RWPE2 (cell line): ENCODE measurements around the gene NEK6.

Experiments used
- ATAC-seq: fragments of 200-7000 bp; cut with Tn5 transposase; 3 replicates; pipeline ENCODE4 v1.9.1; 2021; ENCODE audit warnings: low read depth
- DNase-seq: peaks from one replicate; pipeline ENCODE4 v3.0.0-alpha.2; 2020; ENCODE audit warnings: low spot score
- H3K27ac ChIP-seq: fragments of 450-650 bp; 2 replicates; pipeline ENCODE4 v1.5.1; 2017; ENCODE audit warnings: mild to moderate bottlenecking; ENCODE audit not compliant: poor library complexity, severe bottlenecking
- H3K27me3 ChIP-seq: fragments of 250-450 bp; sonication (Bioruptor Pico); 2 replicates; pipeline ENCODE4 v1.5.1; 2021; ENCODE audit warnings: mild to moderate bottlenecking, moderate library complexity; ENCODE audit not compliant: insufficient read depth, poor library complexity, severe bottlenecking
- H3K36me3 ChIP-seq: fragments of 250-450 bp; sonication (Bioruptor Pico); 2 replicates; pipeline ENCODE4 v1.5.1; 2020; ENCODE audit warnings: low read depth, mild to moderate bottlenecking, moderate library complexity
- H3K4me1 ChIP-seq: fragments of 250-450 bp; sonication (Bioruptor Pico); 2 replicates; pipeline ENCODE4 v1.5.1; 2021; ENCODE audit warnings: mild to moderate bottlenecking, moderate library complexity; ENCODE audit not compliant: insufficient read depth, poor library complexity, severe bottlenecking
- H3K4me3 ChIP-seq: fragments of 250-450 bp; sonication (Bioruptor Pico); 2 replicates; pipeline ENCODE4 v1.5.1; 2021; ENCODE audit warnings: mild to moderate bottlenecking, moderate library complexity; ENCODE audit not compliant: severe bottlenecking
- H3K9me3 ChIP-seq: fragments of 250-450 bp; sonication (Bioruptor Pico); 2 replicates; pipeline ENCODE4 v1.5.1; 2021; ENCODE audit warnings: mild to moderate bottlenecking, moderate library complexity; ENCODE audit not compliant: severe bottlenecking
- TF ChIP-seq, protein P1 (sequence below): fragments of 450-650 bp; IDR thresholded peaks from one replicate; pipeline ENCODE4 v1.5.1; 2017; ENCODE audit warnings: mild to moderate bottlenecking, moderate library complexity; ENCODE audit not compliant: poor library complexity, severe bottlenecking

NEK6 gene

DNA sequence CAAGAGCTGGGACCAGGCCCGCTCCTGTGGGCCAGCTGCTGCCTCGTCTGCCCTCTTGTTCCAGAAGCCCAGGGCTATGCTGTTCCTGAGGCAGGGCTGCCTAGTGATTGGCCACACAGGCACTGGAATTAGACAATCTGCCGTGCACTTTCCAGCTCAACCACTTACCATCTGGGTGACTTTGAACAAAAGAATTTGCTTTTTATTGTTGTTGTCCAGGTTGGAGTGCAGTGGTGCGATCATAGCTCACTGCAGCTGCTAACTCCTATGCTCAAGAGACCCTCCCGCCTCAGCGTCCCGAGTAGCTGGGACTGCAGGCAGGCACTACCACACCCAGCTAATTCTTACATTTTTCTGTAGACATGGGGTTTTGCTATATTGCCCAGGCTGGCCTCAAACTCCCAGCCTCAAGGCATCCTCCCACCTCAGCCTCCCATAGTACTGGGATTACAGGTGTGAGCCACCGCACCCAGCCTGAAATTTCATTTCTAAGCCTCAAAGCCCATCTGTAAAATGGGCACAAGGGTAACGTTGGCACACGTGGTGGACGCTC, 1.2 kb upstream of the NEK6 start:
- H3K36me3 ChIP-seq: peaks cover 5% of the 10 kb centered on the region
- TF ChIP-seq, protein P1, sequence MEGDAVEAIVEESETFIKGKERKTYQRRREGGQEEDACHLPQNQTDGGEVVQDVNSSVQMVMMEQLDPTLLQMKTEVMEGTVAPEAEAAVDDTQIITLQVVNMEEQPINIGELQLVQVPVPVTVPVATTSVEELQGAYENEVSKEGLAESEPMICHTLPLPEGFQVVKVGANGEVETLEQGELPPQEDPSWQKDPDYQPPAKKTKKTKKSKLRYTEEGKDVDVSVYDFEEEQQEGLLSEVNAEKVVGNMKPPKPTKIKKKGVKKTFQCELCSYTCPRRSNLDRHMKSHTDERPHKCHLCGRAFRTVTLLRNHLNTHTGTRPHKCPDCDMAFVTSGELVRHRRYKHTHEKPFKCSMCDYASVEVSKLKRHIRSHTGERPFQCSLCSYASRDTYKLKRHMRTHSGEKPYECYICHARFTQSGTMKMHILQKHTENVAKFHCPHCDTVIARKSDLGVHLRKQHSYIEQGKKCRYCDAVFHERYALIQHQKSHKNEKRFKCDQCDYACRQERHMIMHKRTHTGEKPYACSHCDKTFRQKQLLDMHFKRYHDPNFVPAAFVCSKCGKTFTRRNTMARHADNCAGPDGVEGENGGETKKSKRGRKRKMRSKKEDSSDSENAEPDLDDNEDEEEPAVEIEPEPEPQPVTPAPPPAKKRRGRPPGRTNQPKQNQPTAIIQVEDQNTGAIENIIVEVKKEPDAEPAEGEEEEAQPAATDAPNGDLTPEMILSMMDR: no peak
- H3K27me3 ChIP-seq: no peaks in the 10 kb centered on the region
- H3K9me3 ChIP-seq: no peaks in the 10 kb centered on the region
- DNase-seq: no peak
- H3K4me1 ChIP-seq: peaks cover 38% of the 10 kb centered on the region
- no peak overlapping the region for H3K4me3 ChIP-seq
- H3K27ac ChIP-seq: peak overlapping the region; percentile 96
- peak; percentile 63 for ATAC-seq

DNA sequence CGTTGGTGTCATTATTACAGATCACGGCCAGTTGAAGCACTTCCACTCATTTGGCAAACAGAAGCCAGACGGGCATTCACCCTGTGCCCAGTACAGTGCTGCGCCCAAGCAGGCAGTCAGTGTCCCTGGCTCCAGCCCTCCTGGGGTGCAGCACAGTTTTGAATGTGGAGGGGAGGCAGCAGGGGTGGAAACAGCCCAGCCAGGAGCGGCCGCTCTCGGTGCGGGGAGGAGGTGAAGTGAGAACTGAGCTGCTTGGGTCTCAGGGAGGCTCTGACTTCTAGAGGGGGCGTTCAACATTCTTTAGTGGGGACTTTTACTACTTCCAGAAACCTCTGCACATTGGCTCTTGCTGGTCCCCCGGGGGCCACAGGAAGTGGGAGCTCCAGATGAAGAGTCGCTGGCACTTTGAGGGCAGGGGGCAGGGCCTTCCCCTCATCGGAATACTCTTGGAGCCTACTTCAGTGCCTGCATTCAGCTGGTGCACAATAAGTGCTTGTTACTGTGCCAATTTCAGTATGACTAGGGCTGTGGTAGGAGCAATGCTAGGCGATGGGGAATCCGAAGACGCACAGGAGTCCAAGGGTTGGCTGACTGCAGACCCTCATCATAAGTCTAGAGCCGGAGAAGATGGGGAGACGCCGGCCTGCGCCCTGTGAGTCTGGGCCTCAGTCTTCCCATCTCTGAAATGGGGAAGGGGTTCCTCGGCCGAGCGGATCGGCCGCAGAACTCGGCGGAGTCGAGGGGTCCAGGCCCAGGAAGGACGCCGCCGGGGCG, 492 bp upstream of the NEK6 start:
- Histone ChIP-seq H3K4me1 (peaks cover 37% of the 10 kb centered on the region), H3K4me3 (peak overlapping the region; percentile 97), H3K27ac (peak overlapping the region; percentile 96), H3K9me3 (no peaks in the 10 kb centered on the region), H3K36me3 (peaks cover 5% of the 10 kb centered on the region), H3K27me3 (no peaks in the 10 kb centered on the region)
- no peak for ATAC-seq
- TF ChIP-seq, protein P1: no peak
- no peak for DNase-seq

DNA sequence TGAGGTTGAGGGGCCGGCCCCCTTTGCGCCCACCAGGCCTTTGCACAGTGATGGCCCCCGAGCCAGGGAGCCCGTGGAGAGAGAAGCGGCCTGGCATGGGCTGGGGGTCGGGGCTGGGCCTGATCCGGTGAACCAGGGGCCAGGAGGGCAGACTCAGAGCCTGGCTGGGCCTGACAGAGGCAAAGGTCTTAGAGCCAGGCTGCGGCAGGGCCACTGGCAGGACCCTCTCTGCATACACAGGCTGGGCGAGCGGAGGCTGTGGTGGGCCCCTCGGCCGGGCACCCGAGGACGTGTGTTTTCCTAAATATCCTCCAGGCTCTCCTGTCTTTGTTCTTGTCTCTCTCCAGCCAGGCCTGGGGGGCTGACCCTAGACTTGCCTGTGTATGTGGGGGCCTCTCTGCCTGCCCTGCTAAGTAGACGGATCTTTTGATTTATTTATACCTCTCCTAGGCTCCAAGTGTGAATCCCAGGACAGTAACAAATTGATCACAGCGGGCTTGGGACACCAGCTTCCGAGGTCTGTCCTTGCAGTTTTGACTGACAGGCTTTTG, 933 bp downstream of the NEK6 start:
- Histone ChIP-seq H3K27ac (peak overlapping the region; percentile 96), H3K36me3 (peaks cover 14% of the 10 kb centered on the region), H3K9me3 (no peaks in the 10 kb centered on the region), H3K4me1 (peaks cover 33% of the 10 kb centered on the region), H3K4me3 (peak overlapping the region; percentile 97), H3K27me3 (no peaks in the 10 kb centered on the region)
- DNase-seq (no peak), ATAC-seq (peak; percentile 13)
- TF ChIP-seq, protein P1: no peak

DNA sequence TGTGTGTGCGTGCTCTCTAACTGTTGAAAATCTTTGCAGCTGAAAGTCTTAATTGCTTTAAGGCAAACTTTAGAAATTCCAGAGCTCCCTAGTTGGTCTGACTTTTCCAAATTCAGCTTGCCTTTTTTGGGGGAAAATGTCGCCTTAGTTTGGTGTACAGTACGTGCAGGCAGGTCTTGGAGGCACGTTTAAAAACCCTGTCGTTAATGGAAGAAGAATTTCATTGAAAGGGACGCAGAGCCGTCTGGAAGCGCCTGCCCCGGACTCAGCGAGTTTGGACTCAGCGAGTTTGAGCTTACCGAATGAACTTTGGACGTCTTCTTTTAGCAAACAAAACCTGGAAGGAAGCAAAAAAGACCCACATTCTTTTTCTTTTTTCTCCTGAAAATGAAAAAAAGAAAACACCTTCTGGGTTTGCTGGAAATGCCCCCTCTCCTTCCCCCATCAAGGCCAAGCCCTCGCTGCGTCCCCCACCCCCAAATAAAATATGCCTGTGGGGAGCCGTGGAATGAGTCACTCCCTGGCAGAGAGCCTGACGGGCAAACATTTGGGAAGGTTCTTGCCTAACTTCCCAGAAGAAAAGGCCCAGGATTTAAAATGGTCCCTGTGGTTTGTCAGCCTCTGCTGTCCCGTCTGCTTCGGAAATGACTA, 1.5 kb downstream of the NEK6 start:
- Histone ChIP-seq H3K4me1 (peaks cover 33% of the 10 kb centered on the region), H3K36me3 (peaks cover 14% of the 10 kb centered on the region), H3K27me3 (no peaks in the 10 kb centered on the region), H3K9me3 (no peaks in the 10 kb centered on the region), H3K4me3 (peak overlapping the region; percentile 97), H3K27ac (peak overlapping the region; percentile 96)
- TF ChIP-seq, protein P1: no peak
- DNase-seq: no peak
- peak; percentile 44 for ATAC-seq
